Endothelial cell of umbilical vein (primary cell): ENCODE results near the gene TIMM9.

Experiments
- CTCF ChIP-seq, 2 donors: IDR thresholded peaks; 1 replicate in 1 of 2; 2 replicates in 1 of 2; pipeline ENCODE4 v1.5.1; 2011; ENCODE audit warnings: low read length in 2 of 2, mild to moderate bottlenecking in 2 of 2, moderate library complexity in 2 of 2, control low read depth in 1 of 2, inconsistent platforms in 1 of 2, low read depth in 1 of 2; ENCODE audit not compliant: insufficient read depth in 1 of 2; ENCODE audit errors: extremely low read depth in 1 of 2
- EZH2 ChIP-seq: IDR thresholded peaks from 2 replicates; pipeline ENCODE4 v1.6.1; 2012; ENCODE audit warnings: borderline replicate concordance, low read depth, mild to moderate bottlenecking, moderate library complexity, low read length, inconsistent platforms; ENCODE audit not compliant: severe bottlenecking
- GATA2 ChIP-seq: IDR thresholded peaks from 2 replicates; pipeline ENCODE4 v1.7.0; 2011; ENCODE audit warnings: low read depth, mild to moderate bottlenecking, moderate library complexity, mixed read lengths, low read length; ENCODE audit not compliant: insufficient read length, insufficient read depth
- MAX ChIP-seq: IDR thresholded peaks from 2 replicates; pipeline ENCODE4 v1.6.1; 2011; ENCODE audit not compliant: insufficient read depth, insufficient read length
- POLR2A ChIP-seq: IDR thresholded peaks from 2 replicates; pipeline ENCODE4 v1.6.1; 2012; ENCODE audit warnings: low read depth, mild to moderate bottlenecking, control low read depth, low read length
- POLR2AphosphoS5 ChIP-seq: IDR thresholded peaks from 2 replicates; pipeline ENCODE4 v1.6.1; 2012; ENCODE audit warnings: low read depth, mild to moderate bottlenecking, control low read depth, low read length, moderate library complexity; ENCODE audit not compliant: insufficient read depth

GRCh38 chr14:58390830-58391229 is 36.5 kb downstream of the TIMM9 start:
- TF ChIP-seq GATA2 (no peak), CTCF (IDR thresholded peaks at IDR 0.05; ENCODE audit: extremely low read depth in 1 of 2, insufficient read depth in 1 of 2, low read depth in 1 of 2, low read length in 2 of 2) (no peak), POLR2A (no peak), POLR2AphosphoS5 (no peak), EZH2 (no peak), MAX (no peak)
